ENCODE measurements around the gene CFAP92. TPM values are rescaled to one million over a fixed set of nuclear protein-coding genes. Genes with fewer than 3 reads are reported as not detected.

Gene CFAP92, protein sequence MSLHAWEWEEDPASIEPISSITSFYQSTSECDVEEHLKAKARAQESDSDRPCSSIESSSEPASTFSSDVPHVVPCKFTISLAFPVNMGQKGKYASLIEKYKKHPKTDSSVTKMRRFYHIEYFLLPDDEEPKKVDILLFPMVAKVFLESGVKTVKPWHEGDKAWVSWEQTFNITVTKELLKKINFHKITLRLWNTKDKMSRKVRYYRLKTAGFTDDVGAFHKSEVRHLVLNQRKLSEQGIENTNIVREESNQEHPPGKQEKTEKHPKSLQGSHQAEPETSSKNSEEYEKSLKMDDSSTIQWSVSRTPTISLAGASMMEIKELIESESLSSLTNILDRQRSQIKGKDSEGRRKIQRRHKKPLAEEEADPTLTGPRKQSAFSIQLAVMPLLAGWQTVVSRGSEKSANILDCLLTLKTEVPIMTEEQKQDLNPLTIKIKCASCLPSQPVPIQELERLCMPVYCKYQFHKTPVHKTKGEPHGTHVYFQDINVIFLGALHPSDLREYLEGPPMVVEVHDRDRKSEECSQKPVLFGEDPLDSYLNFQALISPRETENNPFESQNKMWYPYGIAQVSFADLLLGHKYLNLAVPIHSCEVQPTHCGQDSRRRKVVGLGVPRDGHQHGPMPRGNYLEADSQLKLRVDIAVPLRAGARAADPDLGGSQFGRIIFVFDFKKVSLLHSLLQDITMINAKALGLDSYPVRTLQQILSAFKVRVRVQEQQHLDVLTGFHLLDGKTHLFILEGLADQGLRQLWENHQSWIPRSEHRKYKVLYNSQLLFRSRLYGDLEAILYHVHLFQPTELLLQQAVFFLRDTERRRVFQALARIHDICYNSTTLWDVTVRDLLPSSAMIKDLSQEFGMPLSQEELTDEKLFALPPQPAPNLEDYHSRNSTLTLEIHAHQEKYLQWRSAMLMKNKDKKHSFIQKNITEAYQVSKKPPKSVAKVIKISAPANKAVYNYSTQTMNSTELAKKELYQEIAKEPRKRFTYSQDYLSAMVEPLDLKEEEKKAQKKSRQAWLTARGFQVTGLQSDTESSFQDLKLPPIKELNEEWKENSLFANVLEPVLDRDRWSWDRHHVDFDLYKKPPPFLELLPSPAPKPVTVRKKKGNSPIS
- total RNA-seq = 7.5 TPM

DNA sequence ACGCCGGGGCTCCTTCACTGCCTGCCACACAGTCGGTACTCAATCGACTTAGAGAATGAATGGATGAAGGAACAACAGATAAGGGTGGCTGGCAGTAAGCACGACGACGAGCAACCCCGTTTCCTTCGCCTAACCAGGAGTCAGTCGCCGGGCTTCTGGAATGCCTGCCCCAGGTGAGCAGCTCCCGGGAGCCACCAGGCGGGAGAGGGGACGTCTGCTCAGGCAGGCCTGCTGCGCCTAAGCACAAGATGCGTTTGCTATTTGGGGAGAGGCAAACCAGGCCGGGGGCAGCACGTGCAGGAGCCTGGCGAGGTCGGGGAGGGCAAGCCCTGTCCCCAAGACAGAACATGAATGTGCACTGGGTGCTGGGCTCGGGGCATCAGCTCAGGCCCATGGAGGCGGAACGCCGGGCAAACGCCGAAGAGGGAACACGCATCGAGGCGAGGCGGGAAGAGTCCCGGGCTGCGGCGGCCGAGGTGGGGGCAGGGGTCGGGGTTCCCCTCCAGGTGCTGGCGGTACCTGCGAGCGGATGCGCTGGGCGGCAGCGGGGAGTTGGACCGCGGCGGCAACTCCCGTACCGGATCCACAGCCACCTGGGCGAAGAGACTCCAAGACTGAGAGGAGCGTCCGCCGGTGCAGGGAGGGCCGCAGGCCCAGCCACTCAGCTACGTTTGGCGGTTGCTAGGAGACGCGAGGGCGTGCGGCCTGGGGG is at the start of gene CFAP92:
CFAP92 (minus strand) TSS at position 616 of the 712 bp plus-strand sequence. CDS start 772 bp downstream, outside the sequence.
- peak; percentile 76 to 86 (median 81) for DNase-seq (ENCODE audit: low read depth in 2 of 3, low spot score in 2 of 3)

DNA sequence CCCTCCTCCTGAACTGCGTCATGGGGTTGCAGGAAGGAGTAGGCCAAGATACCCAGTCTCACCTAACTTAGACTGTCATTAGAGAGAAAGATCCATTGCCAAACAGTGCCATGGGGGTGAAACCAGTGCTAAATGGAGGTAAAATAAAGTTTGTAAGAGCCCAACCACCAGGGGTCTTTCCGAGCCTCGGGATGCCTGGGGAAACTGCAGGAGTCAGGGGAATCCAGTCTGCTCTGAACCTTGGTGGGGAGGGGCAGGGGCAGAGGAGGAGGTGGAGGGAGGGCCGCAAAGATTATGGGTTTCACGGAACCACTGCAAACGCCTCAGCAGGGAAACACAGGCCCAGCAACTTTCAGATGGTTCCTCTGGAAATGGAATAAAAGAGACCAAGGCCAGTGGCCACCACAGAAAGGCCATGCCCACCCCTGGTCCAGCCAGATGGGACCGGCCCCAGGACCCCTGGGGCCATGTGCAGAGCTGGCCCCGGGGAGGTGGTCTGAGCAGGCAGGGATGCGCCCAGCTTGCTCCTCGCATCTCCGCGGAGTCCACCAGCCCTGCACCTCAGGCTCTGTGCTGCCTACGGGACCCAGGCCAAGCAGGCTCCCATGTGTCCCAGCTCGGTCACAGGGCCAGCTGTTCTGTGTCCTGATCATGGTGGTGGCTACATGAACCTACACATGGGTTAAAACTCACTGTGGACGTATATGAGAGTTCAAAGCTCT is 46.9 kb upstream of the CFAP92 start:
- DNase-seq (ENCODE audit: low read depth in 2 of 3, low spot score in 2 of 3) = no peak

DNA sequence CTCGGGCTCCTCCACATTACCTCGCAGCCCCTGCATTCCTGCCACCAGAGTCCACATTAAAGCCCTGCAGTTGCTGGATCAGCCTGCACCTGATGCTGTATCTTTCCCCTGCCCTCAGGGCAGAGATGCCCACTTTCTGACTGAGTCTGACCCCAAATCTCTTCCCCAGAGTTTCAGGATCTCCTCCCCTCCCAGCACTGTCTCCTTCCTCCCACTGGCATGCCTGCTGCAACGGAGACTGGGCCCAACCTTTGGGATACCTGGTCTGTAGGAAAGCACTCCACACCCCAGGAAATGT is 46.1 kb upstream of the CFAP92 start:
- DNase-seq (ENCODE audit: low read depth in 2 of 3, low spot score in 2 of 3) = no peak

DNA sequence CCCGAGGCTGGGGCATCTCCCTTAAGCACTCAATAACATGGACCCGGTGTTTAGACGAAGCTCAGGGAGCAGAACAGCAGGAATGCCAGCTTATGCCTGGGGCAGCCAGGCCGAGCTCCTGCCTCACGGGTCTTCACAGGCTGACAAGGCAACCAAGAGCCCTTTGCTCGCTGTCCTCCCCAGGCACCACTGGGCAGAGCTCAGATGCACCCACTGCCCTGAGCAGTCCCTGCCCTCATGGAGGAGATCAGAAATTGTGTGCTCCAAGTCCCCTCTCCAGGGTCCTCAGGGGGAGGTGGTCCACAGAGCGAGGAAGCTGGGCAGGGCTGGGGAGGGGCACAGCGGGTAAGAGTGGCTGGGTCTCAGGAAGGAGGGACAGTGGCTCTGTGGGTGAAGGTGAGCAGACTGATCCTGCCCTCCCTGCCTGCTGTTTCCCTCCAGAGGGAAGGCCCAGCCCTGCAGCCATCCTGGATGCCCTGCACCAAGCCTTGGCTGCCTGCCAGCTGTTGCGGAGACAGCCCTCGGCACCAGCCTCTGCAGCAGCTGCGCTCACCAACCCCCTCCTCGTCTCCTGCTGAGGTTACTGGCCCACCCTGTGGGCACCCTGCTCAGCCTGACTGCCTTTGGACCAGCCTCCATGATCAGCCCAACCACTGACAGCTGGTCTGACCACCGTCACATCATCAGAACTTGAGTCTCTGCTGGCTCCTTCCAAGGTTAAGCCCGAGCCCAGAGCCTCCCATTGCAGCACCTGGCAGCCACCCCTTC is 45.6 kb upstream of the CFAP92 start:
- DNase-seq (ENCODE audit: low read depth in 2 of 3, low spot score in 2 of 3) = peak in 1 of 3 donors; percentile 63

DNA sequence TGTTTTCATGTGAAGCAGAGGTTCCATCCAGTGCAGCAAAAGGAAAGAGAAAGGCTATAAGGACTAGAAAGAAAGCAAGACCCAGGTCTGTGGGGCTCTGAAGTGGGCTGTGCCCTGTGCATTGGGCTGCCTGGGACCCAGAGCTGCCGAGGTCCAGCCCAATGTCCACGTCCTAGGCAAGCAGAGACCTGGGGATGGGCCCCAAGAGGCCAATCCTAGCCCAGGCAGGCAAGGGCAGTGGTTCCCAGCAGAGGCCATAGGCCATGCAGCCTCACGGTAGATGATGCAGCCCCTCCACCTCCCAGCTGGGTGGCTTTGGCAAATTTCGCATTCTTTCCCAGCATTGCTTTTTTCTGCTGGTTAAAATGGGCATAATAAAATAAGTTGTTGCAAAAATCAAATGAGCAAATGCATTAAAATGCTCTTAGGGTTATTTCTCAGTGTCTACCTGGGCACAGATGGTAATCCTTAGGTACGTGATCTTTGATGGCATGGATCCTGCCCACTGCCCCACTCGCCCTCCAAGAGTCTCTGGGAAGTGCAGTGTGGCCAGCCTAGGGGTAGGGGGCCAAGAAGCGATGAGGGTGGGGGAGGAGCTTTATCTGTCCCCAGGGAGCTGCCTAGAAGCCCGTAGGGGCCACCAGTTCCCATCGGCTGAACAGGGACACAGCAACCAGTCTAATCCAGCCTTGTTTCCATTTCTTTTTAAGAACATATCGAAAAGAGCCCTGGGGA is 44.4 kb upstream of the CFAP92 start:
- DNase-seq (ENCODE audit: low read depth in 2 of 3, low spot score in 2 of 3) = no peak

DNA sequence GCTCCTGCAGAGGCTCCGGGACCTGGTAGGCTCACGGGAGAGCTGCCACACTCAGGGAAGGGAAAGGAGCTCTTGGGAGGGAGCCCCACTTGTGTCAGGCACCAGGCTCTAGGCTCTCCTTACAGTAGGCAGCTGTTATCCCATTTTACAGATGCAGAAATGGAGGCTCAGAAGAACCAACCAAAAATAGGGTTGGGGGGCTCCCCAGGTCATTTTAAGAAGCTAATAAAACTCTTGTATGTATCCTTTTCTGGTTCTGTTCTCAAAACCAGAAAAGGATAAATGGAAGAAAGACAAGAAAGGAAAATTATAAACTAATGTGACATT is 43.2 kb upstream of the CFAP92 start:
- no peak for DNase-seq (ENCODE audit: low read depth in 2 of 3, low spot score in 2 of 3)

DNA sequence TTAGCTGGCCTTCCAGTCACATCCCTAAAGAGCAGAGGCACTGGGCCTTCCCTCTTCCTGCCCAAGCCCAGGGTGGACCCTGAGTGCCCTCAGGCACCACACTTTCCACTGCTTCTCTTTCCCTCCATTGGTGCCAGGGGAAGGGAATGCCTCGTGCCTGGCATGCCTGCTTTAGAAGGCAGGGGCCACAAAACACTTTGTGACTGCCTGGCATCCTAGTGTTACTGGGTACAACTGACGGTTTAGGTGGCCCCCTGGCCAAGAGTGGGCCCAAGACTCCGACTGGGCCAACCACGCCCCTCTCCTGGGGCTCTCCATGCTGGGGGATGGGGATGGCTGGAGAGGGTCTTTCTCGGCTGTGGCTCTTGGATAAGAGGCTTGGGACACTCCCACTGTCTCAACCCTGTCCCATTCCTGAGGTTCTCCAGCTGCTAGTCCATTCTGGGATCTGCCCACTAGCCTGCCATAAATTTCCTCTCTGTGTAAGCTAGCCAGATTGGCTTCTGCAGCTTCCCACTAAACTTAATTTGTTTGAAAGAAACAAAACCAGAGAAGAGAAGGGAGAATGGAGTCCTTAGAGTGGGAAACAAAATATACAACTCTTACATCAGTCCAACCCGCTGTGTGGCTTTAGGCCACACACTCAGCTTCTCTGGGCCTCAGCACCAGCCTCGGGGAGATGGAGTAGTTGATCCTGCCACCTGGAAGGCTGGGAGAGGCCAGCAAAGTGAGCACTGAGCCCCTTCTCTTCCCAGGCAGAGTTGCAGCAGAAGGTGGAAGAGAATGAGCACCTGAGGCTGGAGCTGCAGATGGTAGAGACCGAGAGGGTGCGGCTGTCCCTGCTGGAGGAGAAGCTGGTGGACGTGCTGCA is 42.6 kb upstream of the CFAP92 start:
- DNase-seq (ENCODE audit: low read depth in 2 of 3, low spot score in 2 of 3) = no peak

DNA sequence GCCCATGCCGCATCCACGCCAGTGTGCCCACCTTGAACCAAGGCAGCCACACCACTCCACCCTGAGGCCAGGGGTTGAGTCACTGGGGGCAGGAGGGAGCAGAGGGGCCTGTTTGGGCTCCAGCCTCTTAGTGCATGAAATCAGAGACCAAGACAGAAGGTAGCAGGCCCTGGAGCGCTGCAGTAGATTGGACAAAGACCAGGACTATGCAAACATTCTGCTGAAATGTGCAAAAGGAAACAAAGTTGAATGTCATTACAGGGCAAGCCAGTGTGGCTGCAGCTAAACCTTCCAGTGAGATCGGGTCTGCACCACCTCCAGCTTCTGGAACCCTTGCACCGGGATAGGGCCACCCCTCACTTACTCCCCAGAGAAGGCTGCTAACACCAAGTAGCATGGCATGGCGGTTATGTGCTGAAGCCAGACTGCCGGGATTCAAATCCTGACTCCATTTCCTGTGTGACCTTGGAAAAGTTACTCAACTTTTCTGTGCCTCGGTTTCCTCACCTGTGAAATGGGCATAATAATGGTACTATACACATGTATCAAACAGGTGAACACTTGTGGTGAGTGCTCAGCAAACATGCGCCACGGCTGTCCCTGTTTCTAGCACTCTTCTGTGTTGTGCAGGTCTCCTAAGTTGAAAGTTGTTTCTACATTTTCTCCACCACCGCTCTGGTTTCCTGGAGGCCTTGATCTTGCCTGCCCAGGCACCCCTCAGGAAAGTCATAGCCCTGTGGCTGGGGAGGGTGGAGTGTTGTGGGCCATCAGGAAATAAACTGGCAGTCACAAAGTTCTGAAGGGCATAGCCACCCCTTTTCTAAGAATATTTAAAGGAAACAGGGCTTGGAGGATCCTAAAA is 41.7 kb upstream of the CFAP92 start:
- peak in 1 of 3 donors; percentile 70 for DNase-seq (ENCODE audit: low read depth in 2 of 3, low spot score in 2 of 3)

DNA sequence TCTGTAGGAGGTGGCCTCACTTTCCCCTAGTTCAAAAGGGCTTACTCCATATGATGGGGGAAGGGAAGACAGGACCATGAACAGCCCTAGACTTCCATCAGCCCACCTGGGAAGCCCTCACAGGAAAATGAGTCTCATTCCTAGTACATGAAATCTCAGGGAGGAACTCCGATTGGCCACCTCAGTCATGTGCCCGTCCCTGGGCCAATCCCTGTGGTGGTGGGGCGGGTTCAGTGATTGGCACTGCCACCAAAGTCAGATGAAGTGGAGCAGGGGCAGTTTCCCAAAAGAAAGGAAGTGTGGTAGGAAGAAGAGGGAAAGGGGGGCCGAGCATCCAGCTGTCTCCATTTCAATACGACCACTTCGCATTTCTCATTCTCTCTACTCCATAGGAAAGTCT is 40.8 kb upstream of the CFAP92 start:
- no peak for DNase-seq (ENCODE audit: low read depth in 2 of 3, low spot score in 2 of 3)

DNA sequence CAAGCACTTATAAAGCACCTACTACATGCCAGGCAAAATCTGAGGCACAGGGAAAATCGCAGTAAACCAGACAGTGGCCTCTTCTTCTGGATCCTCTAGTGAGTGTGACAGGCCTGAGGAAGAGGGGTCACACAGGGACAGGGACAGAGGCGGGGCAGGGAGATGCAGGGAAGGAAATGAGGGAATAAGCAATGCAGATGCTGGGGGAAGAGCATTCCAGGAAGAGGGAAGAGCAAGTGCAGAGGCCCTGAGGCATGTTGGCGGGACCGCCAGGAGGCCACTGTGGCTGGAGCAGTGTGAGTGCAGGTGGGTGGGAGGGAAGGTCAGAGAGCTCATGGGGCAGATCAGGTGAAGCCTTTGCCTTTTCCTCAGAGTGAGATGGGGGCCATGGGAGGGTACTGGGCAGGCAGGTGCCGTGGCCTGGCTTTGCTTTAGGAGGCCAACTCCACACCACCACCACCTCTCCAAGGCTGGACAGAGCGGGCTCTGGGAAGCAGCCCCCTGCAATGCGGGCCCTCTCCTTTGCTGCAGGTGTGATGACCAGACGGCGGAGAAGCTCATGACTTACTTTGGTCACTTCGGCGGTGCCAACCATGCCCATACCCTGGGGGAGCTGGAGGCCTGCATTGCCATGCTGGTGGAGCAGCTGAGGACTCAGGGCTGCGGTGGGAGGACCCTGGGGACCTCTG is 39.9 kb upstream of the CFAP92 start:
- no peak for DNase-seq (ENCODE audit: low read depth in 2 of 3, low spot score in 2 of 3)

DNA sequence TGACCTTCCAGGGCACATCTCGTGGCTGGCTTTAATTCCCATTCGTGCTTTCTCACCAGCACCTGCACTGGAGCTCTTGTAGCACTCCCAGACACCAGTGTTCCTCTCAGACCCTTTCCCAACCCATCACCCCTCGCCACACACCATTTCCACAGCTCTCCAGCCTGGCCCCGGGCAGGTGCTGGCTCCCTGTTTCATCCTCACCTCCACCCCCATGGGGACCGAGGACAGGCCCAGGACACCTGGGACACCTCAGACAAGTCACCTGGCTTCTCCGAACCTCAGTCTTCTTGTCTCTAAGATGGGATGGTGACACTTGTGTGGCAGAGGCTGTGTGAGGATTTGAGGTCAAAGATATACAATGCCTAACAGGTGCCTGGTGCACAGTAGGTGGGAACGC is 39.3 kb upstream of the CFAP92 start:
- DNase-seq (ENCODE audit: low read depth in 2 of 3, low spot score in 2 of 3) = no peak

DNA sequence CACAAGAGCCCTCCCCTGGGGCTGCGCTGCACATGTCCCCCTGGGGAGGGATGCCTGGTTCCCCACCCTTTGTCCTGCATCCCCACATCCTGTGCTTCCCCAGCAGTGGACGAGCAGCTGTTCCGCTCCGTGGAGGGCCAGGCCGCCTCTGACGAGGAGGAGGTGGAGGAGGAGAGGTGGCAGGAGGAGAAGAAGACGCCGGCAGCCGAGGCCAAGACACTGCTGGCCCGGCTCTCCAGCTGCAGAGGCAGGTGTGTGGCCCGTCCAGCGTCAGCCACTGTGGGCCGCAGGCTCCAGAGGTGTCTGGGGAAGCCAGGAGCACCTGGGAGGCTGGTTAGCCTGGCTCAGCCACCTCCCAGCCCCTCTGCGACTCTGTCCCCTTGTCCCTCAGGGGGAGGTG is 38.8 kb upstream of the CFAP92 start:
- no peak for DNase-seq (ENCODE audit: low read depth in 2 of 3, low spot score in 2 of 3)

DNA sequence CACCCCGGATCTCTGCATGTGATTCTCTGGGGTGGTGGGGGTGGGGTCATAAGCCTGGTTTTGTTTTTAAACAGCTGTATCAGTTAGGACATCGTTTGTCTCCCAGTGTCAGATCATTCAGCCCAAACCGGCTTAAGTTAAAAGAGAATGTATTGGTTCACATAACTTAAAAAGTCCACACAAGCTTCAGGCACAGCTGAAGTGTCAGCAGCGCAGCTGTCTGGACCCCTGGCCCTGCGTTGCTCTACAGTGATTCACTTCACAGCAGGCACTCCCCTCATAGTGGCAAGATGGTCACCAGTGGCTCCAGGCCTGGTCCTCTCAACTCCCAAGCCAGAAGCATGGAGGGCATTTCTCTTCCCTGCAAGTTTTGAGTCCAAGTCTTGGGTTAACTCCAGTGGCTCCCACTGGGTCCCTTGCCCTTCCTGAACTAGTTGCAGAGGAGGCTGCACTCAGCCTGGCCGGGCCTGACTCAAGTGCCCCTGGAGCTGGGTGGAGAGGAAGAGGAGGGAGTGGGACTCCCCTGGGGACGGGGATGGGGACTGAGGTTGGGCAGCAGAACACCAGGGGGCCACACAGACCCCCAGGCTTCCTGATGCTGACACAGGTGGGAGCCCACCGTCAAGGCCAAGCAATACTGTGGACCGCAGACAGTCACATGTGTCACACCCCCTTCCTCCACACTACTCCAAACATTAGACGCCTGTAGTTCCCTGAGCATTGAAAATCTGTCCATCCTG is 37.8 kb upstream of the CFAP92 start:
- no peak for DNase-seq (ENCODE audit: low read depth in 2 of 3, low spot score in 2 of 3)

DNA sequence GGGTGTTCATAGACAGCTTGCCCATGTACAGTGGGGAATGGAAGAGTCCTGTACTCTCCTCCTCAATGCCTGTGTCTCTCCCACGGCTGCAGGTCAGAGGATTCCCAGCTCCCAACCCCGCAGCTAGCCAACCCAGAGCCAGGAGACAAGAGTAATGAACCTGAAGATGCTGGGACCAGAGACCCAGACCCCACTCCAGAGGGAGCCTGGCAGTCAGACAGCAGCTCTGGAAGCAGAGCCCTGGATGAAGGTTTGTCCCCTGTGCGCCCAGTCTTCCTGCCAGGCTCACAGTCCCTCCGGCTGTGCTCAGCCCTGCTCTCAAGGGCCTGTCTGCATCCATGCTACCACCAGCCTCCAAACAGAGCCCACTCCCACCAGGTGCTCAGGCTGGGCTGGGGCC is 36.7 kb upstream of the CFAP92 start:
- DNase-seq (ENCODE audit: low read depth in 2 of 3, low spot score in 2 of 3) = no peak

DNA sequence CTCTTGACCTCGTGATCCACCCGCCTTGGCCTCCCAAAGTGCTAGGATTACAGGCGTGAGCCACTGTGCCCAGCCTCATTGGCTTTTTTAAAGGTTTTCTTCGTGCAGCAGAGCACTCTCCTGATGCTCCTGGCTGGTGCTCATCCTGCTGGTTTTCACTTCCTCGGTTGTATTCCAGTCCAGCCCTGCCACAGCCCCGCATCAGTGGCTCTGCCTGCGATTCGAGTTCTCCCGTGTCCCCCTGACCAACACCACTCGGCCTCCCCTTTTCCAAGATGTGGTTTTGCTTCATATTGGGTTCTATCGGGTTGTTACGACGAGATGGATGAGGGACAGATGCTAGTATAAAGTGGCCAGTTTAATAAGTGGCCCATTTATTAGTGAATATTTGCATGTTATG is 35.0 kb upstream of the CFAP92 start:
- no peak for DNase-seq (ENCODE audit: low read depth in 2 of 3, low spot score in 2 of 3)

DNA sequence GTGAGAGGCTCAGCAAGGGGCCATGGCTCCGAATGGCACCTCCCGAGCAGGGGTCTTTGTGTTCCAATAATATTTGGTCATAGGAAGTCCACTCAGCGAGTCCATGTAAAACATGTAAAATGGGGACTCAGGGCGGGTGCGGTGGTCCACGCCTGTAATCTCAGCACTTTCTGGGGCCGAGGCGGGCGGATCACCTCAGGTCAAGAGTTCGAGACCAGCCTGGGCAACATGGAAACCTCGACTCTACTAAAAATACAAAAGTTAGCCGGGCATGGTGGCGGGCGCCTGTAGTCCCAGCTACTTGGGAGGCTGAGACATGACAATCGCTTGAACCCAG is 33.6 kb upstream of the CFAP92 start:
- no peak for DNase-seq (ENCODE audit: low read depth in 2 of 3, low spot score in 2 of 3)

Data from hematopoietic multipotent progenitor cell (in vitro differentiated cells).